Stomach smooth muscle (tissue), 2 donors: ENCODE results near the gene LRP1.

Source experiments
- H3K27ac ChIP-seq: one replicate; pipeline ENCODE4 v1.7.0; 2013; ENCODE audit warnings: mild to moderate bottlenecking, low read length, inconsistent platforms
- H3K27me3 ChIP-seq, 2 donors: one replicate each; pipeline ENCODE4 v1.7.0; 2013; ENCODE audit warnings: low read length in 2 of 2; ENCODE audit not compliant: insufficient read depth in 2 of 2, control insufficient read depth in 1 of 2
- H3K36me3 ChIP-seq, 2 donors: one replicate each; pipeline ENCODE4 v1.7.0; 2013; ENCODE audit warnings: low read length in 2 of 2; ENCODE audit not compliant: control insufficient read depth in 2 of 2, insufficient read depth in 2 of 2
- H3K4me1 ChIP-seq: one replicate; pipeline ENCODE4 v1.7.0; 2013; ENCODE audit warnings: low read length; ENCODE audit not compliant: control insufficient read depth, insufficient read depth
- H3K4me3 ChIP-seq, 2 donors: one replicate each; pipeline ENCODE4 v1.7.0; 2013; ENCODE audit warnings: low read length in 2 of 2
- H3K9ac ChIP-seq, 2 donors: one replicate each; pipeline ENCODE4 v1.7.0; 2013; ENCODE audit warnings: low read length in 2 of 2, mild to moderate bottlenecking in 1 of 2
- H3K9me3 ChIP-seq, 2 donors: one replicate each; pipeline ENCODE4 v1.7.0; 2013; ENCODE audit warnings: low read length in 2 of 2; ENCODE audit not compliant: control insufficient read depth in 2 of 2
- donor health status: healthy.
- donor health status: Pancreatic carcinoma.

The LRP1 gene

DNA sequence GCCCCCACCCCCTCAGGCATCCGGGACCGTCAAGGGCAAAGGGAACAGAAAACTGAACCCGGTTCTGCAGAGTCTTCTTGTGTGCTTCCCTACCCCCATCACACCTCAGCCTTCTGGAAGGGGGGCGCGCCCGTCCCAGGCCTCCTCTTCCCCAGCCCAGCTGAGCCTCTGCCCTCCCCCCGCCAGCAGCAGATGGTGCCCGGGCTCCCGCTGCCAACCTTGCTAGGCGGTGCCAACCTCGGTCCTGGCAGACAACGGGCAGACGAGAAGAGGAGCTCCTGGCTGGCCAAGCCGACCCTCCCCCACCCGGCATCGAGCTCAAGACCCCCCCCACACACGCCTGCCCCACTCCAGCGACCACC, 114.0 kb downstream of the LRP1 start:
- Histone ChIP-seq H3K27me3 (peaks cover 68 to 75% of the 10 kb centered on the region in 2 donors), H3K27ac (no peak overlapping the region), H3K9ac (no peak overlapping the region), H3K36me3 (no peaks in the 10 kb centered on the region), H3K9me3 (no peaks in the 10 kb centered on the region), H3K4me3 (peak overlapping the region in 1 of 2 donors; percentile 47), H3K4me1 (peaks cover 60% of the 10 kb centered on the region)

DNA sequence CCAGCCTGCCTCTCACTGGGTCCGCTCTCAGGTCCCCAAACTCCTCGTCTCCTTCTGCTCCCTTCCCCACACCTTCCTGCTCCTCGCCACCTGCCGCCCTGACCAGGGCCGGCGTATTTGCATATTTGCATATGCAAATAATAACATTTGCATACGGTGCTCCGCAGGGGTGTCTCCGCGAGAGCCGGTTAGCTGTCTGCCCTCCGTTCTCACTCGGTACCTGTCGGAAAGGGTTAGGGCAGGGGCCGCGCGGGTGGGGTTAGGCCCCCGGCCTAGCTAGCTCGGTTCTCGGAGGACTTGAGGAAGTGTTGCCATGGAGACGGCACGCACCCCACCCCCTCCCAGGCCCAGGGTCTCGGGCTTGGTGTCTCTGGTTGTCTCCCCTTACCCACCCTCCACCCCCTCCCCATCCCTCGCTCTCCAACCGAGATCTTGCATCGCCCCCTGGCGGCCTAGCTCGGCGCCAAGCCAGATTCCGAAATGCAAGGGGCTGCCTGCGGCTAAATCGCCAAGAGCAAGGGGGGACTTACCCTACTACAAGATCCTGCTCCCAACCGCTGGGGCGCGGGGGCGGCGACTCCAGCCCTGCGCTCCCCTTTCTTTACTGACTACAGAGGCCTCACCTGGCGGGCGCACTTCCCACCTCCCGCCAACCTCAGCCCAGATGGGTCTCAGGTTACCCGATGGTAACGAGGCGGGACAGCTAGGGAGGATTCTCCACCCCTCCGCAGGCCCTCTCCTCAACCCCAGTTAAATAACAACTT, 114.6 kb downstream of the LRP1 start:
- Histone ChIP-seq H3K4me3 (peak overlapping the region; percentile 35 to 57), H3K9ac (no peak overlapping the region), H3K9me3 (no peaks in the 10 kb centered on the region), H3K27ac (no peak overlapping the region), H3K36me3 (no peaks in the 10 kb centered on the region), H3K27me3 (peaks cover 62 to 70% of the 10 kb centered on the region in 2 donors), H3K4me1 (peaks cover 59% of the 10 kb centered on the region)

DNA sequence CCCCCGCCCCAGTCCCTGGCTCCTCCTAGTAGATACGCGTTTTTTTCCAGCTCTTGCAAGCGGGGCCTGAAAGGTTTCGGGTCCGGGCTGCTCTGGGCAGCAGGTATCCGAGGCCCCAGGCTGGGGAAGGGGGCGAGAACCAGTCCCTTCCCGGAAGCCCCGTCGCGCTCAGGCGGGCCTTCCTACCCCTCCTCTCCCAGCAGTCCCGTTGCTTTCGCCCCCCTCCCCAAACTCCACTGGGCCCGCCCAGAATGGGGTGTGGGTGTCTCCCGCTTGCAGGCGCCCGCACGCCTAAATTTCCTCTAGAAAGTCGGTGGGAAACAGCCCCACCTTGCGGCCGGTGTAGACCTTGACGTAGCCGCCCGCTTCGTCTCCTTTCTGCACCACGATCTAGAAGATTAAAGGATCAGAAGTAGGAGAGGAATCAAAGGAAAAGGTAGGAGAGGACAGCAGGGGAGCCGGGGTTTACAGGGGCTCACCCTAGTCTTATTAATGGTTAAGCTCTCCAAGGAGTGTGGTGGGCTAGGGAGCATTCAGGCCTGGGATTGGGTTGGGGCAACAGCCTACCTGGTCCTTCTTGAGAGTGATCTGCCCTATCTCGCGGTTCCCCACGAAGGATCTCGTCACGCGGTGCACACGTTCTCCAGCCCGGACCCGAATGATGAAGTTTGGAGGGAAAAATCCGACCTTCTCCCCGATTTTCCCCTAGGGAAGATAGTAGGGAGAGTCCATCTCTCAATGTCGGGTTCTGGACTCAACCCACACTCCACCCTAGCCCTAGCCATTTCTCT, 115.4 kb downstream of the LRP1 start:
- Histone ChIP-seq H3K36me3 (no peaks in the 10 kb centered on the region), H3K4me1 (peaks cover 51% of the 10 kb centered on the region), H3K27ac (no peak overlapping the region), H3K9me3 (no peaks in the 10 kb centered on the region), H3K27me3 (peaks cover 56 to 61% of the 10 kb centered on the region in 2 donors), H3K9ac (no peak overlapping the region), H3K4me3 (peak overlapping the region in 1 of 2 donors; percentile 40)

DNA sequence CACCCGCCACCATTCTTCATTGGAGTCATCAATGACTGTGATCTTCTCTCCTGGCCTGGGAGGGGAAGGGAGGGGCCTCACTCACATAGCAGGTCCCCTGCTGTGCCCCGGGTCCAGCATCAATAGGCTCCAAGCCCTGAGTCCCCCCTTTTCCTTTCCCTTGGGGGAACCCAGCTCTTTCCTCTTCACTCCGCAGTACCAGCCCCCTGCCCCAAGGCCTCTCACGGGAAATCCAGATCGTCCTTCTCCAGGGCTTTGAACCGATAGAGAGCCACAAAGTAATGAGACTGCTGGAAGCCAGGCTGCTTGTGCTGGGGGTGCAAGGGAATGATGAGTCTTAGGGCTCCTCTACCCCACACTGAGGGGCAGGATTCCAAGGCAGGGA, 116.0 kb downstream of the LRP1 start:
- H3K27ac ChIP-seq = no peak overlapping the region
- no peaks in the 10 kb centered on the region for H3K36me3 ChIP-seq
- peaks cover 46% of the 10 kb centered on the region for H3K4me1 ChIP-seq
- H3K4me3 ChIP-seq = no peak overlapping the region
- H3K27me3 ChIP-seq = peaks cover 55 to 61% of the 10 kb centered on the region in 2 donors
- H3K9me3 ChIP-seq = no peaks in the 10 kb centered on the region
- H3K9ac ChIP-seq = no peak overlapping the region

DNA sequence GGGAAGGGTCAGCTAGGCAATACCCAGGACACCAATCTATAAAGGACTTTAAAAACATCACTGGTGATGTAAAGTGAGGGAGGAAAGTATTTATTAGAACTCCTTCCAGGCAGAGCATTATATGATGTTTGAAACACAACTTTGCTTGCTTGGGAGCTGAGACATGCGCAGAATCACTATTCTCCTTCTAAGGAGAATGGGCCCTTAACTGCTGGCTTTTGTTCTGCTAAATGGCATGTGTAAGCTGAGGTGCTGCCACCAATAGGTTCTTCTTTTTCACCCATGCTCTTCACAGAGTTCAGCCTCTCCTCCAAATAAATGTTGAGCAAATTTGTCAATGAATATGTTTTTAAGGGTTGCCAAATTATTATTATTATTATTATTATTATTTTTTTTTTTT, 118.8 kb downstream of the LRP1 start:
- H3K27me3 ChIP-seq = peaks cover 33% of the 10 kb centered on the region in 2 donors
- H3K4me1 ChIP-seq = peaks cover 18% of the 10 kb centered on the region
- H3K36me3 ChIP-seq = no peaks in the 10 kb centered on the region
- no peaks in the 10 kb centered on the region for H3K9me3 ChIP-seq
- no peak overlapping the region for H3K9ac ChIP-seq
- H3K4me3 ChIP-seq = no peak overlapping the region
- H3K27ac ChIP-seq = no peak overlapping the region

DNA sequence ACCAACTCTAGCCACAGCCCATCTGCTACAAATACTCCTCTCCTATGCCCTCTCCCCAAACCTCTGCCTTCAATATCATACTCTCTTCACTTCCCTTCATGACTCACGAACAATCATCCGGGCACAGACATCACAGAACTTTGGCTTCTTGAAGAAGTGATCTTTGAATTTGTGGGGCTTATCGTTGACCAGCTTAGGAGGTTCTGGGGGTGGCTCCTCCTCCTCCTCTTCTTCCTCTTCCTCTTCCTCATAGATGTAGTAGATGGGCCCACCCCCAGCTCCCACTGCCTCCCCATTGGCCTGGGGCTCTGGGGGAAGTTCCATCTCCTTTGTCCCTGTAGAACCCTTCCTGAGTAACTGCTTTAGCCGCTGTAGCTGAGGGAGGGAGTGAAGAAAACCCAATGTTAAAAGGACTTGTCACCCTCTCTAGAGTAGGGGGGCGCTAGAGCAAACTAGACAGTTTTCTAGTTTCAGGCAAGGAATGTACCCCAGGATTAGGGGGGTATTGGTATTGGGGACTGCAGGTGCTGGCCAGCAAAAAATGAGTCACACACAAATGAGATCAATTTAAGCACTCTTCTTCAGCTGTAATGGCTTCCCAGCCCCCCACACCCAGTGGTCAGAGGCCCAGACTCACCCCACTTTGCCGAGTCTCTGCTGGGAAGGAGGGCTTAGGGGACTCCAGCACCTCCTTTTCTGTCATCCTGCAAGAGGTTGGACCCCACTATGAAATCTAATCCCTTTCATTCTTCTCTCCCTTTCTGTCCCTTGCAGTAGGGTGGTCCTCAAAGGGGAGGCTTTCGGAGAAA, 120.9 kb downstream of the LRP1 start:
- no peaks in the 10 kb centered on the region for H3K9me3 ChIP-seq
- H3K36me3 ChIP-seq = peaks cover 0 to 2% of the 10 kb centered on the region in 2 donors
- H3K9ac ChIP-seq = no peak overlapping the region
- no peak overlapping the region for H3K4me3 ChIP-seq
- peaks cover 13% of the 10 kb centered on the region in 2 donors for H3K27me3 ChIP-seq
- H3K4me1 ChIP-seq = no peaks in the 10 kb centered on the region
- no peak overlapping the region for H3K27ac ChIP-seq

- Histone ChIP-seq H3K4me3 (no peak overlapping the region), H3K4me1 (no peaks in the 10 kb centered on the region), H3K9ac (no peak overlapping the region), H3K36me3 (peaks cover 5 to 8% of the 10 kb centered on the region in 2 donors), H3K9me3 (no peaks in the 10 kb centered on the region), H3K27me3 (peaks cover 4 to 10% of the 10 kb centered on the region in 2 donors), H3K27ac (no peak overlapping the region)
These were observed 122.3 kb downstream of the LRP1 start for GRCh38 chr12:57250541-57250940.

- Histone ChIP-seq H3K9ac (no peak within 1 kb of the TSS), H3K27ac (no peak within 1 kb of the TSS), H3K9me3 (no peaks in the 10 kb centered on the region), H3K4me1 (no peaks in the 10 kb centered on the region), H3K36me3 (peaks cover 9 to 12% of the 10 kb centered on the region in 2 donors), H3K4me3 (no peak within 1 kb of the TSS), H3K27me3 (peaks cover 4 to 10% of the 10 kb centered on the region in 2 donors)
These were observed 122.7 kb downstream of the LRP1 start, which contains the start of gene STAC3 for GRCh38 chr12:57250956-57251355. TSS of gene STAC3 (minus strand) at chr12:57251187. CDS start at chr12:57249636, 1,551 bp downstream.

GRCh38 chr12:57254506-57255280, 126.4 kb downstream of the LRP1 start:
- no peaks in the 10 kb centered on the region for H3K27me3 ChIP-seq
- no peak overlapping the region for H3K4me3 ChIP-seq
- H3K9me3 ChIP-seq = no peaks in the 10 kb centered on the region
- H3K4me1 ChIP-seq = no peaks in the 10 kb centered on the region
- no peak overlapping the region for H3K27ac ChIP-seq
- peaks cover 36 to 37% of the 10 kb centered on the region in 2 donors for H3K36me3 ChIP-seq
- H3K9ac ChIP-seq = no peak overlapping the region

GRCh38 chr12:57255916-57256315, 127.6 kb downstream of the LRP1 start:
- Histone ChIP-seq H3K36me3 (peaks cover 44 to 45% of the 10 kb centered on the region in 2 donors), H3K4me1 (no peaks in the 10 kb centered on the region)

More at GRCh38 chr12:57255916-57256315, 127.6 kb downstream of the LRP1 start:
- Histone ChIP-seq H3K9ac (no peak overlapping the region), H3K4me3 (no peak overlapping the region), H3K9me3 (no peaks in the 10 kb centered on the region), H3K27ac (no peak overlapping the region), H3K27me3 (no peaks in the 10 kb centered on the region)
